ENCODE results near the gene KHK. TPM values are rescaled to one million over a fixed set of nuclear protein-coding genes. Genes with fewer than 3 reads are reported as not detected.

KHK gene
- total and polyA plus RNA-seq, 9 of the 15 experiments (the other 6 are each of a cell fraction or from before 2014, with no cell fraction given) = 1.5 to 10.7 (median 5.2) TPM

GRCh38 chr2:27086090-27086723, 365 bp upstream of the KHK start (continued):
- TF ChIP-seq CHD7 (IDR thresholded peaks at IDR 0.05; ENCODE audit: low read depth, low read length) (no peak), MLLT1 (IDR thresholded peaks at IDR 0.05) (no peak), NR2C1 (IDR thresholded peaks at IDR 0.05) (no peak), NR2C1 (tag; IDR thresholded peaks at IDR 0.05) (peak; percentile 18; the same call in 1 of the 2 replicates), ZNF449 (CRISPR knock-in tag; IDR thresholded peaks at IDR 0.05) (no peak), MCM7 (IDR thresholded peaks at IDR 0.05) (no peak), GTF3C2 (IDR thresholded peaks at IDR 0.05; ENCODE audit: borderline replicate concordance, extremely low read depth, insufficient read length) (no peak), GTF2F1 (IDR thresholded peaks at IDR 0.05; ENCODE audit: low read depth, low read length) (no peak), CHD4 (IDR thresholded peaks at IDR 0.05; ENCODE audit: insufficient read depth, insufficient replicate concordance, low read depth, low read length, poor library complexity, severe bottlenecking) (no peak), POLR2B (IDR thresholded peaks at IDR 0.05; ENCODE audit: low read depth, partially characterized antibody) (no peak)
